Activated CD4-positive, alpha-beta T cell treated with anti-CD3 and anti-CD28 coated beads for 4 hours (primary cell): ENCODE data around the gene PSAP.

Experiments used
- DNase-seq, 2 donors: peaks; one replicate each; pipeline ENCODE4 v3.0.0-alpha.2; 2020

The PSAP gene

DNA sequence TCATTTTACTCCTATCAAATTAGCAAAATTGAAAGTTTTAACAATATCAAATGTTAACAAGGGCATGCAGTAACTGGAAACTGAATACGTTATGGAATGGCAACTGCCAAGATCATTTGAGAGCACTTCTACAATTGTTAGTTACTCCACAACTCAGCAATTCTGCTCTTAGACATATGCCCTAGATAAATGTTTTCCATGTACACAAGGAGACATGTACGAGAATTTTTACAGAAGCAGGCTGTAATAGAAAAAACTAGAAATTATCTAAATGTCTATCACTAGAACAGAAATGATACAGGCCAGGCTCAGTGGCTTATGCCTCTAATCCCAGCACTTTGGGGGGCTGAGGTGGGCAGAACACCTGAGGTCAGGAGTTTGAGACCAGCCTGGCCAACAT is 7.0 kb downstream of the PSAP start:
- no peak for DNase-seq

DNA sequence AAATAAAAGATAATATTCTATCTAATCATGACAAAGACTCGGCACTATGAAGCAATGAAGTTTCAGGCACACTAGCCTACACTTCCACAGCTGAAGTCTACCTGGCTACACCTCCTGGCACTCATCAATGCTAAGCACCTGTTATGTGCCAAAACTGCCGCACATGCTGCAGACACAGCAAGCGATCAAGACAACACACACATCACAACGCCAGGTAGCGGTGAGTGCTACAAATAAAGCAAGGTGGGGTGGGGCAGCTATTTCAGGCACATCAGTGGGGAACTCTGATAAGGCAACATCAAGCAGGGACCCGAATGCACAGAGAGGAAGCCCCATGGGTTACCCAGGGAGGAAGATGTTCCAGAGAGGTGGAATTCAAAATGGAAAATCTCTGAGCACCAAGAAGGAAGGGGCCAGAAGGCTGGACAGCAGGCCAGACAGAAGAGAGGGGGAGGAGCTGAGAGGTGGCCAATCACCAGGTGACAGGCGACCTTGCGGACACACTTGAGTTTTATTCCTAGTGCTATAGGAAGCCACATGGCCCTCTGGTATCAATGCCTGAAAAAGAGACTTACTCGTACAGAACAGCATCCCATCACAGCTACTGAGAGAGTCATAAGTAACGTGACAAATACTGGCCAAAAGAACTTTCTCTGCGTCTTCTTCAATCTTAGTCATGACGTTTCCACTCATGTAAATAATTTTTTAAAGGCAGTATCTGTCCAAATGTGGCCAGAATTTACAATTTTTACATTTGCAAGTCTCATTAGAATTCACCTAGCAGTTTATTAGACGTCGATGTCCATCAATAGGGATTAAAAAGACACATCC is 8.0 kb downstream of the PSAP start:
- DNase-seq: no peak

DNA sequence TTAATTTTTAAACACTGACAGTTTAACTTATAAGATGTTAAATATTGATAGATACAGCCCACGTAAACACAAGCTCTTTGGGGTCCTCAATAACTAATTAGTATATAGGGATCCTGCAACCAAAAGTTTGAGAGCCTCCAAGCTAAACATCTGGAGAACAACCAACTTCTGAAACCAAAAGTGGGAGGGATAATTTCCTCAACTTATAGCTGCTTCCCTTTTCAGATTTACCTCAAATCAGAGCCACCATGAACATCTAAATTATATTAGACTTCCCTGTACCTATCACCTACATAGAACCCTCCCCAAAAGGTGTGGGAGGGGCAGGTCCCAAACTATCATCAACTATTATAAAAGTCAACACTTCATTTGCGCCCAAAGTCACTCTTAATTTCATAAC is 8.6 kb downstream of the PSAP start:
- DNase-seq: no peak

DNA sequence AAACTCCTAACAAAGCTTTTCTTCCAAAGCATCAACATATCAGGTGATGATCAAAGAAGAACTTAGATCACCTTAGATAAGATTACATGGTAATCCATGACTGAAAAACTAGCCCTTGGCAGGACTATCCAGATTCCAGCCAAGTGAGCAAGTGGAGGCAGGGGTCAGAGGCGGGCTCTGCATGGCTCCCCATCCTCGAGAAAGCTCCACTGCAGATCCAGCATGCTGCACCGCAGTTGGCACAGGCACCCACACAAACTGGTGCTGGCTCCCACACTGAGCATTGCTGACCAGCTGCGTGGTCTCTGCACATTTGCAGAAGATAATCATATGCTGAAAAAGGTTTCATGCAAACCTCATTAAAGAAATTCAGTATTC is 10.1 kb downstream of the PSAP start:
- DNase-seq: no peak

DNA sequence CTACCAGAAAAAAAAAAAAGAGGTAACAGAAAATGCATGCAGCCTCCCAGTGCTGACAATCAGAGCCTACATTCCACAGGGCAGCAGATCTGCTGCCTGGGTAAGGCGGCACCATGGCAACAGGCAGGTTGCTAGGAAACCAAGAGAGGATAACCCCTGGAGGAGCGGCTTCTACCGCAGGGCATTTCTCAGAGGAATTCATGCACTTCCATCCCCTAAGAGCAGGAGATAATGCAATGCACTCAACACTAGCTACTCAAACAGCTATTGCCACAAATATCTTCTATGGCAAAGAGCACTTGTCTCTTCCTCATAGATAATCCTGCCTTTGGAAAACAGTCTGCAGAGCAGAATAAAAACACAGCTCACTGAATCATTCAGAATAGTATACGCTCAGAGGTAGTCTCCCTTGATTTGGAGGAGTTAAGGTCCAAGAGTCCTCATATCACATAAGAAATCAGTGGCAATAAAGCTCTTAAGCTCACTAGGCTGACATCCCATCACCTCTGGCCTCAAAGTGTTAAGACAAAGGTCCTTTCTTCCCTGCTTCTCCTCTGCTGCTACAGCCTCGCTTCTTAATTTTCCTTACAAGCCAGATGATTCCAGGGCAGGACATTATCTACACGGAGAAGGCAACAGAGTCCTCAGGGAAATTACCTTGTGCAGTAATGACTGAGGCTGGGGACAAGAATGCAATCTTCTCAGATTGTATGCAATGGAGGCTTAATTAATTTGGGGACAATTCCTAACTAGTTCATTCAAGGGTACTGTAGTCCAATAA is 10.7 kb downstream of the PSAP start:
- DNase-seq: no peak

DNA sequence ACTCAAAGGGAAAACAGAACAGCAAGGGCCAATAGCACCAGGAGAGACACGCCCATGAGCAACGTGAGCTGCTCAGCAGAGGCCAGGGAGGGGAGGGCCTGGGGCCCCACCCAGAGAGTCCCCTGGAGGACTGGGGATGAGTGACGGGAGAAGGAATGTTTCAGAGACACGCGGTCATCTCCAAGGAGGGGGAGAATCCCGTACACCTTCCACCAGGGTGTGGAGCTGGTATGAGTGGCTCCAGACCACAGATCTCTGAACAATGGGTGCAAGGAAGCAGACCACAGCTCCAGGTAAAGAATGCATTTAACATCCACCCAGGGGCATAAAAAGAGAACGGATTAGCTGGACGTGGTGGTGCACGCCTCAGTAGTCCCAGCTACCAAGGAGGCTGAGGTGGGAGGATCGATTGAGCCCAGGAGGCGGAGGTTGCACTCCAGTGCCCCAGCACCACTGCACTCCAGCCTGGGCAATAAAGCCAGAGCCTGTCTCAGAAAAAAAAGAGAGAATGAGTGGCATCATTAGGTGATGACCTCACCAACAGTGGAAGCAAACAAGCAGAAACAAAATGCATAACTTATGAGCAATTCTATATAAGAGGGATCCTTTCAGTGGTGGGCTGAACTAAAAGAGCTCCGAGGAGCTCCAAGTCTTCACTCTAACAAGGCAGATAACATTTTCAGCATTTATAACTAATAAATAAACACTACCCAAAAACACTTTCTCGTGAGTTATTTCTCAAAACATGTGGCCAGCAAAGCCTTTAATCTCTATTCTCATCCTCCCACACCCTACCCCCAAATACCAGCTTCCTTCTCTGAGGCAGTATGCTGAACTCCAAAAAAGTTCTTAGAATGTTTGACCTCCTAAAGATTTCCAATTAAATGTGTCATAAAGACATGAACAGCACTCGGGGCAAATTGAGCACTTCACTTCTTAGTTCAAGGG is 12.5 kb downstream of the PSAP start:
- no peak for DNase-seq

DNA sequence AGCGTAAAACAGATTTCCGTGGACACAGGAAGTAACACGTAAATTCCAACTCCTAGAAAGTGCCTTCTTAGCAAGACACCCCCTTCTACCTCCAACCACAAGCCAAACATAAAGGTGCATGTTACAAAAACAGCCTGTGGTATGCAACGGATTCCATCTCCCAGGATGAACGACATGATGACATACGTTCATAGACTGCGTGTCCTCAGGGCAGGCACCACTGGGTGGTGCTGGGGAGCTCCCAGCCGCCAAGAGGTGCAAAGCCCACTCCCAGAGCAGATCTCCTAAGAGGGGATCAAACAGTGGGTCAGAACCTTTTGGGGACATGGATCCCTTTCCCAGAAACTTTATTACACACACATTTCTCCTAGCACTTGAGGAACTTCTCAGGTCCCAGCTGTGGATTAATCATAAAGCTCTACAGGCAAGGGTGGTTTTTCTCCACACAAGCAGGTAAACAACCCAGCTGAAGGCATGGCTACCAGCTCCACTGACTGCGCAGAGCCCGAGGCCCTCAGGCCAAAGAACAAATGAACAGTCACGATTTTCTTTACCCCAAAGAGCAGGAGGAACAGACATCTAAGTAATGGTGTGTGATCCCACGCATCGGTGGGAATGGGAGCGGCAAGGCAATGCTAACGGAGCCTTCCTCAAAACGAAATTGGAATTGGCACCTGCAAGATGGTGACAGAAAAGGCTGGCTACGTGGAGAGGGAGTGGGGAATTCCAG is 13.8 kb downstream of the PSAP start:
- no peak for DNase-seq

DNA sequence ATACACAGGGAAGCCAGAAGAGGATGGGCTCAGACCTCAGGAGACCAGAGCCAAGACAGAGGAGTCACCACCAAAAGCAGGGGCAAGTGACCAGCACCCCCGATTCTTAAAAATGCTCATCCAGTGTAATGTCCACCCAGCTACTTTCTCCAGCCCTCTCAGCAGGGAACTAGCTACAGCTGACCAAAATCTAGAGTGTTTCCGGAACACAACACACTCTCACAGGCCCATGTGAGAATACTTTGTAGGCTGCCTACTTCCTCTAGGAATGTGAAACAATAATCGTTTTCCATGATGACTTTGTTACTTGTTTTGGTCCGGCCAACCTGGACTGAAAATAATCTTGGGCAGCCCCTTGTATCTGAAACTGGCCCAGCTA is 14.5 kb downstream of the PSAP start:
- DNase-seq: no peak

DNA sequence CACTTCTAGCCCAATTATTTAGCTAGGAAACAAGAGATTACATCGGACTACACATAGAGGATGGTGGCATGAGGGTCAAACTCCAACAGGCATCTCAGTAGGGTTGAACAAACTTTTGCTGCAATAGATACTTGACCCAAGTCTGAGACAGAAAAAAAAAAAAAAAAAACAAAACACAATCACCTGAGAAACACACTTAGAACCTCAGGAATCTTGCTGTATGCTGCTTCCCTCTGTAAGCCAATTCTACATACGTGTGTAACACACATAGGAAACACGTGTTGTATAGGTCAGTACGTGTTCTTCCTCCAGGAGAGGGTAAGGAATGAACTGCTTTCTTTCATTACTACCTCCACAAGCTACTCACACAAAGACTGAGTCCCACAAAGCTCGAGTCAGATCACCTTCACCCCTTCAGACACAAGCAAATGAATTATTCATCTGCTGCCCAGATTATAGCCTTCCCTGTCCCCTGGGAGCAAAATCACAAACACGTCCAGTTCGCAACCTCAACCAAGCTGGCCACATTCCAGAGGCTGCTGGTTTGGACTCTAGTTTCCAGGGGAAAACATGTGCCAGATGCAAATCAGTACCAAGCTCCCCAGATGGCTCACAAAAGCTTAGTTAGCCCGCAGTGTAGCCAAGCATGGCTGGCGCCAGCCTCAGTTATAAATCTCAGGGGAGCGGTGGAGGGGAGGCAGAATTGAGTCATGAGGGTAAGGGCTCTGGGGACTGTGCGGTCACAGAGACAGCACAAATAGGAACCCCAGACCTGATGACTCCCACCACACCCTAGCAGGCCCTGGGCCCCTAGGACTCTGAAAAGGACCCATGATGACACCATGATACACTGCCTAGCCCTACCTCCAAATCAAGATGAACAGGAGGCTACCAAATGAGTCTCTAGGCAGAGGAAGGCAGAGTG is 15.1 kb downstream of the PSAP start:
- no peak for DNase-seq

DNA sequence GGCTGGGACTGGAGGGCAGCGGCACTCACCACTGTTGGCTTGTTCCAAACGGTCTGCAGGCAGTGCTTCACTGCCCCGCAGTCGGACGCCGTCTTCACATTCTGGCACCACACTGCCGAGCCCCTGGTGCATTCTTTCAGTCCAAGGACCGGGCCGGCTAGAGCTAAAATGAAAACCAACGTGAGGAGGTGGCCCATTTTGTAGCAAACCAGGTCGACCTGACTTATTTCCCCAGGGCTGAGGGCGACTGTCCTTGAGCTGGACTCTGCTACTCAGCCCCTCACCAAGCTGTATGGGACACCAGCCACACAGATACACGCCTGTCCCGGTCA is 16.7 kb downstream of the PSAP start:
- DNase-seq: no peak

DNA sequence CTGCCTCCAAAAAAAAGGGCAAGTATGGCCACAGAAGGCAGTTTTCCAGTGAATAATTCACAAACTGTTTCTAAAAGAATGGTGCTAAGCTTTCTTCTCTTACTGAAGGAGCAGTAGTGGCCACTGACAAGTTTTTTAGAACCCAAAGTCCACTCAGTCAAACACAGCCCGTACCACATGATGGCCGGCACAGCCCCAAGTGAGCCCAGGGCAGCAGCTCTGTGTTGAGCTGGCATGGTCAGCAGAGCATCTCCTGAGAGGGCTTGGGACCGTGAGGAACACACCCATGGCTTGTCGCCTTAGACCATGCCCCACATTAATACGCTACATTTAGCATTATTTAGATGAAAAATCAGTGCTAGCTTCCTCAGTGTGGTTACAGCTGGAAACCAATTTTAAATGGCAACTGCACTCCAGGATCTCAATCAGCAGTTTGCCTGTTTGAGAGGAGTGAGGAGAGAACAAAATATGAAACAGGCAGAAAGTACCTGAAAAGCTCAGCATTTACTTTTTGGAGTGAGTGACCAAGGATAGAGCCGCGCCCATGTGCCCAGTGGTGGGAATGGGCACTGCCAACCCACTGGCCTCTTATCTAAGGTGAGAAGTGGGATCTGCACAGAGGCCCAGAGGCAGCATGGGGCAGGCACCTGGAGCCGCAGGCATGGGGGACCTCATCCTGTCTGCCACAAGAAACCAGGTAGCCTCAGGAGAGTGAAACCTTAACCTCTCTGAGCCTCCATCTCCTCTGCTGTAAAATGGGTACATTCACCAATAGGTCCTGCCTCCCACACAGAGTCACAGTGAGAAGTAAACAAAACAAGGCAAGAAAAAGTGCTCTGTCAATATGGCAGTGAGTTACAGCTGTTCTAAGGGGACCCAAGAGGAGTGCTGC is 17.4 kb downstream of the PSAP start:
- DNase-seq: no peak

DNA sequence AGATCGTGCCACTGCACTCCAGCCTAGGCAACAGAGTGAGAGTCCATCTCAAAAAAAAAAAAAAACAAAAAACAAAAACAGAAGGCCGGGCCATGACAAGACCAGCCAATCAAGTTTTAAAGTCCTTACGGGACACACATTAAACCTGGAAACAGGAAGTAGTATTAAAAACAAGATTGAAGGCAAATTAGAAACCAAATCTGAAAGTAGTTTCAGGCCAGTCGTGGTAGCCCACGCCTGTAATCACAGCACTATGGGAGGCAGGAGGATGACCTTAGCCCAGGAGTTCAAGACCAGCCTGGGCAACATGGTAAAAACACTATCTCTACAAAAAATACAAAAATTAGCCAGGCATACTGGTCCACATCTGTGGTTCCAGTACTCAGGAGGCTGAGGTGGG is 18.1 kb downstream of the PSAP start:
- DNase-seq: no peak

DNA sequence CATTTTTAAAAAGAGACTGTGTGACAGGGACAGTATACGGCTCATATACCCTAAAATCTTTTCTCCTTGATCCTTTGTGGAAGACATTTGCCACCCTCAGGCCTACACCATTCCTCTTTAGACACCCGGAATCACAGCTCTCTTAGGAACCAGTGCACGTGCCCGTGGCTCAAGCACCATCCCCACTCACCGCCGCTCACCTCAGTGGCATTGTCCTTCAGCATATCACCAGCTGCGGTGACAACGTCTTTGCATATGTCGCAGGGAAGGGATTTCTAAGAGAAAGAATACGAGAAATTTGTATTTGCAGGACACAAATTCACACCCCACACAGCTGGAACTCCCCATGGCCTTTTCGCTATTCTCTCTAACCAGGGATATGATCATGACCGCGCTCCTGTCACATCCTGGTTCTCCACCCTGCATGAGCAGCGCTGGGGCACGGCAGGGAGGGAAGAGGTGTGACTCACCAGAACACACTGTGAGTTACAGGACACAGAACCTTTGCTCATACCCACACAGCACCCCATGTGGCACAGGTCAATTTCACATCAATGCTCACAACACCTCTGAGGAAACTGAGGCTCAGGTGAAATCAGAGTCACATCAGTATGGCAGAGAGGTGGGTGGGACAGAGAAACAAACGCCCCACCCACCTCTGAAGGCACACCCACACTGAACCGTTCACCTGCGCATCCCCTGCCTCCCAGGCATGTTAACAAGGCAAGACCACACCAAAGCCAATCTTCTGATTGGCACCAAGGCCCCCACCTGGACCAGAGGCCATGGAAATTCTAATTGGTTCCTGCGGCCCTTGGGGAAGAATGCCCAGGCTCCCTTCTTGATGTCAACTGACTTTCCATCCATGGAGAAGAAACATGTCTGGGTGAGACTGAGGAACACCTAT is 19.2 kb downstream of the PSAP start:
- DNase-seq: no peak

DNA sequence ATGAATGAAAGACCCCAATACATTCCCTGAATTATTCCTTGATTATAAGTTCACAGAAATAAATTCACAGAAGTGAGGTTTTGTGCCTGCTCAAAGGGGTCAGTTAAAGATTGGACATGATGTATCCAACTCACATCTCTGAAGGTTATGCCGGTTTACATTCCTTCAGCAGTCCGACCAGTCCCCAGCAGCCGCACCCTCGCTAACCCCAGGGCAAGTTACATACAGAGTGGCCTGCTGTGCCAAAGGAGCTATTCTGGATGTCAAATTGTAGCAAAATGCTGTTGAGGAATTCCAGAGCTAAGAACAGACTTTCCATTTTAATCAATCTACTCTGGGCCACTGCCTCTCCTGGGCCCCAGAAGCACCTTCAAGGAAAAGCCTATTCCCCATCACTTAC is 20.3 kb downstream of the PSAP start:
- DNase-seq: no peak

DNA sequence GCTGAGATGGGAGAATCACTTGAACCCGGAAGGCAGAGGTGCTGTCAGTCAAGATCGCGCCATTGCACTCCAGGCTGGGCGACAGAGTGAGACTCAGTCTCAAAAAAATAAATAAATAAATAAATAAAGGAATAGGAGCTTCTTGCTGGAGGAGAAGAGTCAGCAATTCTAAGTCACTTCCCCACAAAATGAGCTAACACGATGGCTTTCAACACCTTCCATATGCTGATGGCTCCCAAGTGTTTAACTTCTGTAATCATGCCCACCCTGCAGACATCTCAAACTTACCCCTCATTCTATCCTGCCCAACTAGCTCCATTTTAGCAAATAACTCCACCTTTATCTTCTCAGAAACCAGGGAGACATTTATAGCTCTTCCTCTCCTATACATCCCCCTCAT is 21.2 kb downstream of the PSAP start:
- no peak for DNase-seq

DNA sequence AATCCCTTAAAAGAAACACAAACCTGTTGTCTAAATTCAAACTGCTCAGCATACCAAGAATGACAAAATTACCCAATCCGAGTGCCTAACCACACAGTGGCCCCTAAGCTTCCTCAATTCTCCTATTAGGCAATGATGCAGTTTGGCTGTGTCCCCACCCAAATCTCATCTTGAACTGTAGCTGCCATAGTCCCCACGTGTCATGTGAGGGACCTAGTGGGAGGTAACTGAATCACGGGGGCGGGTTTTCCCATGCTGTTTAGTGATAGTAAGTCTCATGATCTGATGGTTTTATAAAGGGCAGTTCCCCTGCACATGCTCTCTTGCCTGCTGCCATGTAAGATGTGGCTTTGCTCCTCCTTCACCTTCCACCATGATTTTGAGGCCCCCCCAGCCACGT is 21.9 kb downstream of the PSAP start:
- DNase-seq: no peak

DNA sequence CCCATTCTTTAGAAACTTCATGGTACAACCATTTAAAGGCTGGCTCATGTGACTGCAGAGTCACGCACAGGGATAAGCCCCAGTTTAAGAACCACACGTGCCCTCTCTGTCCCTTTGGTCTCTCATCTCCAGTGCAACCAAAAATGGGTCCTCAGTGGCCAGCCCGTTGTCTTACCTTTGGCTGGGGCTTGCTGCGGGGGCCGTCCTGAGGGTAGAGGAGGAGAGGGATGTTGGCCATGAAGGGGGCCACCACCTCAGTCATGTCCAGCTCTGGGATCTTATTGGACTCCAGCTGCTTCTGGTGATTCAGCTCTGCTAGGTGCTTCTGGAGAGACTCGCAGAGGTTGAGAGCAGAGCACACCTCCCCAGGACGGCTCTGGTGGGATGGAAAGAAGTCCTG is 22.3 kb downstream of the PSAP start:
- DNase-seq: no peak

DNA sequence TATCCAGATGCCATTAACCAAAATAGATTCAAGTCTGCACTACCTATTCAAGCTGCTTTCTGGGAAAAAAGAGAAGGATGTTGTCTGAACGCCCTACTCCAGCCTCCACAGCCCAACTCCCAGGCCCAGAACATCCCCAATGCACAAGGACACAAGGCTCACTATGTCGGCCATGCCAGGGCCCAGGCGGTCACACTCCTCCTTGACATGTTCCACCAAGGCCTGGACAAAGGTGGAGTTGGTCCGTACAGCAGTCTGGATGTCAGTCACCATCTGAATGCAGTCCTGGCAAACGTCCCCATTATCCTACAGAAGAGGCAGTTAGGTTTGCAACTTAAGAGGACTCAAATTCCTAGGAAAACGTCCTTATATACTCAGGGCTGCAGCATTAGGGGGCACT is 23.2 kb downstream of the PSAP start:
- no peak for DNase-seq

DNA sequence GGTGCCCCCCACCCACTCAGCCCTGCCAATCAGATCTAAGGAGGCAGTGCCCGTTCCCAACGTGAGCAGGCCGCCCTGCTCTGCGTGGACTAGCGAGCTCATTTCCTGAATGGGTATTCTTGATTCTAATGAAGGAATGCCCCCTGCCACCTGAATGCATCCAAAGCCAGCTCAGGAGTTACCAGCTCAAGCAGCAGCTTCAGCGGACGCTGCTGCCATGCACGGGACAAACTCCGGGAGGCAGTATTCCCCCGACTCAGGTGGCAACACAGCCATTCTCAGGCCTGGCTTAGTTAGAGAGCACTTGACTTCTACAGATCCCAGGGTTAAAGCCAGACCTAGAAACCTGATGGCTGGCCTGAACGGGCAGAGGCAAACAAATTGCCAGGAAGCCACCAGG is 25.8 kb downstream of the PSAP start:
- DNase-seq: no peak

DNA sequence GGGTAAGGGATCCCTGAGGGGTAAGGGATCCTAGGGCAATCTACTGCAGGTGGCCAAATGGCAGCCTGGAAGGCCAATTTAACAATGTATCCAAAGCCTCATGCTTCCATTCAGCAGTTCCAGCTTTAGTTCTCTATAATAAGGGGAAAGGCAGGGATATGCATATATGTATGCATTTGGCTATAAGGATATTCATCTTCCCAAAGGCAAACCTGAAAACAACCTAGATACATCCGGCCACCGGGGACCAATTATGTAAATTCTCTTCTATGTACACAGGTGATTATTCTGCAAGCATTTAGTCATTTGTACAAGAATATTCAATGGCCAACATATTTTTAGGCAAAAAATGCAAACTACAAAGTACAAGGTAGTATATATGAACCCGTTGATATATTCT is 26.7 kb downstream of the PSAP start:
- no peak for DNase-seq
